NCI-H2081 treated with DMSO at 0.1 percent for 48 hours (cell line): Measurements from ENCODE around the gene OR56A5.
"Not testable (repeated sequence)": the region's sequence is repeated elsewhere in the genome, so short reads cannot be mapped to it uniquely, and the experiment has no call there.

Source experiments
- DNase-seq: peaks from one replicate; lab custom pipeline; 2025; lab: John Stamatoyannopoulos, UW

Gene OR56A5

GRCh38 chr11:5968394-5968793 is at the start of gene OR56A5:
Gene OR56A5 (minus strand): TSS chr11:5968494. CDS start chr11:5968494, 0 bp downstream.
- DNase-seq, result no peak

- DNase-seq, result no peak
Measured at GRCh38 chr11:6013042-6013441, 44.7 kb upstream of the OR56A5 start.

- no peak for DNase-seq
Measured at GRCh38 chr11:6012035-6012668, 43.9 kb upstream of the OR56A5 start.

- no peak for DNase-seq
Measured at GRCh38 chr11:6006846-6007245, 38.6 kb upstream of the OR56A5 start, which contains the start of gene OR56A4. Gene OR56A4 (minus strand): TSS chr11:6006946. CDS start chr11:6002992, 3,954 bp downstream.

- no peak for DNase-seq
Measured at GRCh38 chr11:6006395-6006794, 38.1 kb upstream of the OR56A5 start.

- no peak for DNase-seq
Measured at GRCh38 chr11:6002202-6002699, 34.0 kb upstream of the OR56A5 start.

- DNase-seq, result no peak
Measured at GRCh38 chr11:5994791-5995190, 26.5 kb upstream of the OR56A5 start.

GRCh38 chr11:5992604-5993251 is 24.4 kb upstream of the OR56A5 start:
- DNase-seq, result no peak

GRCh38 chr11:5992150-5992549 is 23.9 kb upstream of the OR56A5 start:
- DNase-seq, result no peak

- DNase-seq, result no peak
Measured at GRCh38 chr11:5989203-5989602, 20.9 kb upstream of the OR56A5 start.

- no peak for DNase-seq
Measured at GRCh38 chr11:5986885-5987284, 18.6 kb upstream of the OR56A5 start, which contains the start of gene OR52L1. Gene OR52L1 (minus strand): TSS chr11:5986985. CDS start chr11:5986930, 55 bp downstream.

- DNase-seq, result no peak
Measured at GRCh38 chr11:5983443-5983842, 15.1 kb upstream of the OR56A5 start.

- DNase-seq, result no peak
Measured at GRCh38 chr11:5973530-5973929, 5.2 kb upstream of the OR56A5 start.

- no peak for DNase-seq
Measured at GRCh38 chr11:5967708-5968107, 586 bp downstream of the OR56A5 start.

- DNase-seq, result no peak
Measured at GRCh38 chr11:5966958-5967357, 1.3 kb downstream of the OR56A5 start.

GRCh38 chr11:5960704-5961320 is 7.5 kb downstream of the OR56A5 start:
- not testable (repeated sequence) for DNase-seq

- DNase-seq, result no peak
Measured at GRCh38 chr11:5955586-5955985, 12.7 kb downstream of the OR56A5 start.

- DNase-seq, result no peak
Measured at GRCh38 chr11:5941951-5942350, 26.3 kb downstream of the OR56A5 start, which contains the start of gene OR56A3. Gene OR56A3 (plus strand): TSS chr11:5942251. CDS start chr11:5947347, 5,096 bp downstream.

GRCh38 chr11:5940748-5941147 is 27.5 kb downstream of the OR56A5 start:
- DNase-seq, result no peak

- peak; percentile 4 for DNase-seq
Measured at GRCh38 chr11:5938603-5938965, 29.7 kb downstream of the OR56A5 start.

- no peak for DNase-seq
Measured at GRCh38 chr11:5937868-5938602, 30.3 kb downstream of the OR56A5 start.

GRCh38 chr11:5933116-5933515 is 35.2 kb downstream of the OR56A5 start:
- DNase-seq, result no peak
